SHP77 (cell line): ENCODE results near the gene PRC1.
A peak's percentile ranks its signal among the peaks of the same experiment; 100 is the strongest.

Experiments
- DNase-seq, 2 experiments: peaks; one replicate each; lab custom pipeline; 2025; lab: John Stamatoyannopoulos, UW

The PRC1 gene

DNA sequence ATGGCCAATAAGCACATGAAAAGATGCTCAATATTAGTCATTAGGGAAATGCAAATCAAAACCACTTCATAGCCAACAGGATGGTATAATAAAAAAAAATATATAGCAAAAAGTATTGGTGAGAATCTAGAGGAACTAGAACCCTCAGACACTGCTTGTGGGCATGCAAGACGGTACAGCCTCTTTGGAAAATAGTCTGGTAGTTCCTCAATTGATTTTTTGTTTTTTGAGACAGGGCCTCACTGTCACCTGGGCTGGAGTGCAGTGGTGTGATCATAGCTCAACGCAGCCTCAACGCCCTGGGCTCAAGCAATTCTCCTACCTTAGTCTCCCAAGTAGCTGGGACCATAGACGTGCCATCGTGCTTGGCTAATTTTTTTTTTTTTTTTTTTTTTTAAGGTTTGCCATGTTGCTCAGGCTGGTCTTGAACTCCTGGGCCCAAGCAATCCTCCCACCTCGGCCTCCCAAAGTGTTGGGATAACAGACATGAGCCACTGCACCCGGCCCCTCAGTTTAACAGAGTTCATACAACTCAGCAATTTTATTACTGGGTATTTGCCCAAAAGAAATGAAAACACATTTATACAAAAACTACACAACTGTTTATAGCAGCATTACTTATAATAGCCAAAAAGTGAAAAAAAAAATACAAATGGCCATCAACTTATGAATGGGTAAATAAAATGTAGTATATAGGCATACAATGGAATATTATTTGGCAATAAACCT lies 5.1 kb downstream of the PRC1 start:
- DNase-seq = no peak

DNA sequence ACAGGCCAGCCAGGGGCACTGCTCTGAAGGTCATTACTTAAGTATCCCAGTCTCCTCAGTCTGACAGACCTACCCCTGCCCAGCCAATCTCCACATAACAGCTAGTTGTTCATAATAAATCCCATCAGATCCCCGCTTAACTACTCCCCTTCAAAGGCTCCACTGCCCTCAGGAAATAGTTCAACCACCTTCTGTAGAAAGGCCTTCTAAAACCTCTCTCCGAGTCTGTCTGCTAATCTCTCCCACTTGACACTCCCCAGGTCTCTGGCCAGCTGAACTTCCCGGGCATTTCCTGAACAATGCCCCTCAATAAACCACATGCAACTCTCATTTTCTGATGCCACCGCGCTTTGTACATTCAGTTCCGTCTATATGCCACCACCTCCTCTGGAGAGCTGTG lies 6.0 kb downstream of the PRC1 start:
- no peak for DNase-seq

DNA sequence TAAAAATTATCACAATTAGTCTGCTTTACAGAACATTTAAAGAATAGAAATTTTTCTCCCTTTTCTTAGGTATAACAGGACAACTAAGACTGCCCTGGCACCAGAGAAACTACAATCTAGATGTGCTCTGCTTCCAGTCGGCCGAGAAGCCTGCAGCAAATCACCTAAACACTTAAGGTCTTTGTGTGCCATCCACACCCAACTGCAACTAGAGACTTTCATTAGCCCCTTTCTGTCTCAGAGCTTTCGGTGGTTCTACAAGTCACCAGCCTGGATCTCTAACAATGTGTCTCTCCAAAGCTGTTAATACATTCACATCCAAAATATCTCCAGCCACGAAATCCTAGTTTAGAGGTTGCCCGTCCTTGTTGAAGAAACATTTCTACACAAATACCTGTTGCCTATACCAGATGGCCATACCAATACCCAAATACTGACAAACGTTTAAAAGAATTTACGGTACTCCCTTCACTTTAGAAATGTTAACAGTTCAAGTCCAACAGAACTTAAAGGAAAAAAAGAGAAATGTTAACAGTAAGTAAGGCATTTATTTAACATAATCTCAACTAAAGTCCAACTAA lies 6.7 kb downstream of the PRC1 start:
- DNase-seq = no peak

DNA sequence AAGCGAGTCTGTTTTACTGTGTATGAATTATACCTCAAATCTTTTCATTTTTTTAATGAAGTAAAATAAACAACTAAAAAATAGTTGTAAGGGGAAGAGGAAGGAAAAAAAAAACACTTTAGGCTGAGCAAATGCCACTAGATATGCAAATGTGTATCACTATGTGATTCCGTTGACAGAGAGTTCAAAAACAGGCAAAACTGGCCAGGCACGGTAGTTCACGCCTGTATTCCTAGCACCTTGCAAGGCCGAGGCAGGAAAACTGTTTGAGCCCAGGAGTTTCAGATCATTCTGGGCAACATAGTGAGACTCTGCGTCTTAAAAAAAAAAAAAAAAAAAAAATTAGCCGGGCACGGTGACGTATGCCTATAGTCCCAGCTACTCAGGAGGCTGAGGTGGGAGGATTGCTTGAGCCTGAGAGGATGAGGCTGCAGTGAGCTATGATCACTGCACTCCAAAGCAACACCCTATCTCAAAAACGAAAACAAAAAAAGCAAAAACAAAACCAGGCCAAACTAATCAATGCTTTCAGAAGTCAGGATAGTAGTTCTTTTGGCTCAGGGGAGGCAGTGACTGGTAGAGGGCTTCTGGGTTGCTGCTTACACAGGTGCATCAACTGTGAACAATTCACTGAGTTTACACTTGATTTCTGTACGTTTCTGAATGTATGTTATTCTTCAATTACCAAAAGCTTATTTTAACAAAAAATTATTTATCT lies 7.4 kb downstream of the PRC1 start:
- no peak for DNase-seq

DNA sequence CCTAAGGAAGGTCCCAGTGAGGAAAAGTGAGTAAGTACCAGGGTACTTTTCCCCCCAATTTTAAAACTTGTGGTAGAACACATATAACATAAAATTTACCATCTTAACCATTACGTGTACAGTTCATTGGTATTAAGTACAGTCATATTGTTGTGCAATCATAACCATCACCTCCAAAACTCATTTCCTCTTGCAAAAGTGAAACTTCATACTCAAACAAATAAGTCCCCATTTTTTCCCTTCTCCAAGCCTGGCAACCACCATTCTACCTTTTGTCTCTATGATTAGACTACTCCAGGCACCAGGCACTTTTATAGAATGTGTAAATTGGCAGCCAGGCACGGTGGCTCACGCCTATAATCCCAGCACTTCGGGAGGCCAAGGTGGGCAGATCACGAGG lies 12.2 kb downstream of the PRC1 start:
- no peak for DNase-seq

DNA sequence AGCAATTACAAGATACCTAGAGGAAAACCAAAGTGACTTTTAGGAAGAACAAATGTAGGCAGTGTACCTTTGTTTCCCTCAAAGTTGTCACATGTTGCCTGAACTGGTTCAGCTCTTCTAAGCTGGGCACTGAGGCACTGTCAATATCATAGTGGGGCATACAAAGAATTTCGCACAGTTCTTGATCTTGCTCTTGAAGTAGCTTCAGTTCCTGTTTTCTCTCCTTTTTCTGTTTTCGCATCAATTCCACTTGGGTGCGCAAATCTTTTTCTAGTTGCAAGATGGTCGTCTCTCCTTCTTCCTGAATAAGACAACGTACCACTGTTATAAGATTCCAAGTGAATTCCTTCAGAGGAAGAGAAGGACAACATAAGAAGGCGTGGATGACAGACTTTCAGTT lies 12.7 kb downstream of the PRC1 start:
- no peak for DNase-seq

DNA sequence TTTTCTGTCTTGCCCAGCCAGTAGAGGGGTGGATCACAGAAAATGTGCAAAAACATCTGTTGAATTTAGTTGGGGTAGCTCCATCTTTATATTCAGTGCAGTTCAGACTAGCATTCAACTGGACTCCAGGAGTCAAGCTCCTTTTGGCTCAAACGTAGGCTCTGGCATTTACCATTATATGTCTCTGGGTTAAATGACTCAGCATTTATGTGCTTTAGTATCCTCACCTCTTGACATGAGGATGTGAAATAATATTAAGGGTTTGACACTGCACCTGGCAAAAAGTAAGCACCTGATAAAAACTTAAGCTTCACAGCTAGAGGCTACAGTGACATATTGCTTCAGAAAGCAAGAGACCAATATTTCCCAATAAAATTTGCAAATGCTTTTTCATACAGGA lies 14.8 kb downstream of the PRC1 start:
- no peak for DNase-seq

DNA sequence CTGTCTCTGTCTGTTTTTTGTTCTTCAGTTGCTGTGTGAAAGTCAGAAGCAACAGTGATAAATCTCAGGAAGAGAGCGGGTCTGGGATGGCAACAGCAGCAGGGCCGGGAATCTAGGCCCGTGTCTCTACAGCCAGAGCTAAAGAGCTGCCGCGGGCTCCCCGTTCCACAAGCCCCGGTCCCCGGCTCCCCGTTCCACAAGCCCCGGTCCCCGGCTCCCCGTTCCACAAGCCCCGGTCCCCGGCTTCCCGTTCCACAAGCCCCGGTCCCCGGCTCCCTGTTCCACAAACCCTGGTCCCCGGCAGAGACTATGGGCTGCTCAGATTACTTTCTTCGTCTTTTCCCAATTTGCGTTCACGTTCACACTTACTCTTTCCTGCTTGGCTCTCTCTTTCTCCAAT lies 20.1 kb downstream of the PRC1 start:
- DNase-seq = no peak

DNA sequence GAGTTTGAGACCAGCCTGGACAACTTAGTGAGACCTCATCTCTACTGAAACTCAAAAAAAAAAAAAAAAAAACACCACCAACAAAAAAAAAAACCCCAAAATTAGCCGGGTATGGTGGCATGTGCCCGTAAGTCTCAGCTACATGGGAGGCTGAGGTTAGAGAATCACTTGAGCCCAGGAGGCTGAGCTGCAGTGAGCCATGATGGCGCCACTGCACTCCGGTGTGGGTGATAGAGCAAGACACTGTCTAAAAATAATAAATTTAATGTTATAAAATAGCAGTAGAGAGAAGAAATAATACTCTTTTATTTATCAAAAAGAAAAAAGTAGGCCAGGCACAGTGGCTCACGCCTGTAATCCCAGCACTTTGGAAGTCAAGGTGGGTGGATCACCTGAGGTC lies 22.2 kb downstream of the PRC1 start:
- DNase-seq = no peak

DNA sequence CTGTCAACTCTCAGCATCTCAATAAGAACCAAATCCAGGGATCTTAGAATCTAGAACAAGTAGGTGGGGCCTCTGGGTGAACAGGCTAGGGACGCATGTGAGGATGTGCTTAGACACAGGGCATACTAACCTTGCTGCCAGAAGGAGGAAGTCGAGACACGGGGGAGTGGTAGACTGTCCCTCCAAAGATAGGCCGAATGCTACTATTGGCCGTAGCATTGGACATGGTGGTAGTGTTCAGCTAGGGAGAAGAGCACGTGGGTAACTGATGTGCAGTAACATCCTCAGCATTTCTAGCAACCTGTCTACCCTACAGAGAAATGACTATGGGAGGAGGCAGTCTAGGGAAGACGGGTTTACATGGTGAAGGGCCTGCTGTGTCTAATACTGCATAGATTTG lies 24.1 kb downstream of the PRC1 start:
- no peak for DNase-seq

DNA sequence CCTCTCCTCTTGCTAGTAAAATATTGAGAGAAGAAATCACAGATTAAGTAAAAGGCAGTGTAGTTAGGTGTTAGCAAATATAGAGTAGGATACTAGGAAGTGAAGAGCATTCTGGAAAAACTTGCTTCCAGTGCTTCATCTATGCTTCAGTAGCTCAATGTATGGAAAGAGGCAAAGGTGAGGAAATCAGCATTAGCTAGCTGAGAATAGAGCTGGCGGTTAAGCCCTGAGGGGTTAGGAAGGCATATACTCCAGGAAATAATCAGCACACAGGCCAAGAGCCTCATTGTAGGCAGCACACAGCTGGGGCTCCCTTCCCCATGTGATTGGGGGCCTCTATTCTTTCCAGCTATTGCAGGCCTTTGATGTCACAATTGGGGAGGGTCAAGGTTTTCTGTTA lies 25.9 kb downstream of the PRC1 start:
- no peak for DNase-seq

DNA sequence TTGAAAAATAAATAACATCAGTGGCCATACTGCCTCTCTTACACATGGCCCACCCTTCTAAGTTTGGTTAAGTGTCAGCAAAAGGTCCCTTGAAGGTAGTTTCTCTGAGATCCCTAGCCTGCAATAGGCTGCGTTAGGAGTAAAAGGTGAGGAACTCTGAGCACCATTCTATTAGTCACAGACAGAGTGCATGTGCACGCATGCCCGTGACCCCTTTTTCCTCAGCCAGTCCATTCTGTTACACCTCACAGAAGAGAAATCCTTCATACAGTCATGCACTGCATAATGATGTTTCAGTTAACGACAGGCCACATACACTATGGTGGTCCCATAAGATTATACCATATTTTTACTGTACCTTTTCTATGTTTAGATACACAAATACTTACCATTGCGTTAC lies 27.1 kb downstream of the PRC1 start:
- DNase-seq = no peak

DNA sequence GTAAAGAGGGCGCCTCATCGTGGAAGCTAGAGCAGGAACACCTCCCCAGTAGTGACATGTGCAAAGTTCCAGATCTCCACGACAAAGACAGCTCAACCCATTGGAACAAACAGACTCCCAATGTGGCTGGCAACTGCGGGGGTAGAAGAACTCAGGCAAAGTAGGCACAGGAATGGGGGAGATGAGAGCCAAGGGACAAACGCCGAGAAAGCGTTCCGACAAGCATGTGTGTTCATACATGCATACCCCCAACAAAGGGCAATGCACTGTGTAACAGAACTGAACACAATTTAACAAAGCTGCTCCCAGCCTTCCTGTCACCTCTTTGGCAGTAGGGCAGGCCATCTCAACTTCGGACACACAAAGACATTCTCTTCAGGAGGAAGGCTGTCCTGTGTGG lies 28.1 kb downstream of the PRC1 start:
- DNase-seq = no peak

DNA sequence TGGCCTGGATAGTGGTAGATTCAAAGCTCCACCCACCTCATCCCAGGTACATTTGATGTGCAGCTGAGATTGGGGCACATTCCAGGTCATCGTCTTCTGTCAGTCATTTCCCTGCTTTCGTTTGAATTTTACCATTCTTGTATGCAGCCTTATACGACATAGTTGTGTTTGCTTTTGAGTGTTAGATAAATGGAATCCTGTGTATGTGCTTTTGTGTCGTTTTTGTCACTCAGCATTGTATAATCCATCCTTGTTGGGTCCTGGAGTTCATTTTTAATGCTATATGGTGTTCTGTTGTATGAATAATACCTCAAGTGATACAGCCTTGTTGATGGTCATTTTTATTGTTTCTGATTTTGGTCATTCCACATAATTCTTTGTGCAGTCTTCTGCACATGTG lies 32.3 kb downstream of the PRC1 start:
- no peak for DNase-seq

DNA sequence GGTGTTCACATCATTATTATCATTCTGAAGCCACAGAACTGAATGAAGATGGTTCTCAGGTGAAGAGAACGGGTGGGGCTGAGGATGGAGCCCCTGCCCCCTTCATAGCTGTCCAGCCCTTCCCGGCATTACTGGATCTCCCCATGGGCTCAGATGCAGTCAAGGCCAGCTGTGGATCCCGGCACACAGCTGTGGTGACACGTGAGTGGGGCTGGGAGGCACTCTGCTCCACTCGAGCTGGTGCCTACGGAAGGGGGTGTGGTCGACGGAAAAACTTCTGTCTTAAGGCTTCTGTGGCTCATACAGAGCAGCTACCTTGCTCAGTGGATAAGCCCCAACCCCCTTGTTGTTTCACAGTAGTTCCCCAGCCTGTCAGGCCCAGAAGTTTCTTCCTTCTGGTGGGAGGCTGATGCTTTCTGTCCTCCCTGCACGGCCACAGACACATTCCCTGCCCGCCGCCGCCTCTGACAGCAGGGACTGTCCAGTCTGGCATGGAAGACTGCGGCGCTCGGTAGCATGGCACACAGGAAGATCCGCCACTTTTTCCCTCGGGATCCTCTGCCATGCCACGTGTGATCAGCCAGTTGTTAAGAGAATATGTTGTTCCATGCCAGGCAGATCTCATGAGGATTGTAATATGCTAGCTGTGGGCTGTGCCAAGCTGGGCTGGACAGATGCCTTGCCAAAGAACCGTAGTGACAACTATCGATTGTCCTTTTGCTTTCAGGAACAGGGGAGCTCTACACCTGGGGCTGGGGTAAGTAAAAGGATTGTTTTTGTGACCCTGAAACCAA lies 33.8 kb downstream of the PRC1 start:
- DNase-seq = no peak

DNA sequence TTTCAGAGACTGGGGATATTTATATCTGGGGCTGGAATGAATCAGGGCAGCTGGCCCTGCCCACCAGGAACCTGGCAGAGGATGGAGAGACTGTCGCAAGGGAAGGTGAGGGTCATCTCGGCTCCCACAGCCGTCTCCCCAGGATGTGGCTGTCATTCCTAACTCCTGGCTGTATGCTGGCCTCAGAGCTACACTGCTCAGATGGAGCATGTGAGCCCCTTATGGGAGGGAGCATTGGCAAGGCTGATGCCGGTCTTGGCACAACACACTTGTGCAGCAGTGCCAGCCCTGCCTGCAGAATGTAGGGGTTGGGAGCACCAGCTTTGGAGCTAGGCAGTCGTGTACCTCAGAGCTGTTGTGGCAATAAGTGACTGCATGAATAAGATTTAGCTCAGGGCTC lies 34.4 kb downstream of the PRC1 start:
- no peak for DNase-seq

DNA sequence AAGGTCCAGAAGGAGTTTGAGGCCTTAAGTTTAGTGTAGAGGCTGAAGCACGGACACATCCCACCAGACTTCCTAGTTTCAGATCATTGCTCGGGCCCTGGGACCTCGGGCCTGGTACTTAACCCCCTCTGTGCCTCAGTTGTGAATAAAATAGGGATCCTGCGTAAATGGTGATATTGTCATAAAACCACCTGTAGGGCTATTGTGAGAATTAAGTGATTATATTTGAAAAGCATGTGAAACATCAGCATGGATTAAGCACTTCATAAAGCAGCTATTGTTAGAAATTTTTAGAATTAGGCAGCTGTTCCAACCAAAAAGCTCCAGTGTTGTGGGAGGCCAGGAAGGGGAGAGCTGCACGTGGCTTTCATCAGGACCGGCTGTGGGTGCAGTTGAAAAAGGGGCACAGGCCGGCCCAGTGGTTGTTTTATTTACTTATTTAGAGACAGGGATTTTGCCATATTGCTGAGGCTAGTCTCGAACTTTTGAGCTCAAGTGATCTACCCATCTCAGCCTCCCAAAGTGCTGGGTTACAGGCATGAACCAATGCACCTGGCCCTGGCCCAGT lies 35.2 kb downstream of the PRC1 start:
- DNase-seq = no peak

DNA sequence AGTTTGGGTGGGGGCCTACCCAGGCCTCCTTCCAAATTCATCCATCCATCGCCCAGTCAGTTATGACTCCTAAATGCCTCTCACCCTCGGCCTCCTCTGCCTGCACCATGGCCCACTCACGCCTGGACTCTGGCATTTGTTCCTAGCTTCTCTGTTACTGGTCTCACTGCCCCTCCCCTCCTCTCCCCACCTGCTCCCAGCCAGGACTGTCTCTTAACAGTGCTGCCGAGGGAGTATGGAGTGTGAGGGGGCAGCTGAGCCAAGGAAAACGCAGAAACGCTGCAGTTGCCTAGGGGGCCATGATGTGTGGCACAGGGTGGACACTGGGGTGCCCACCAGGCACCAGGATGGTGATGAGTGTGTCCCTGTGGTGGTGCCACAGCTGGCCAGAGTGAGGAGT lies 36.5 kb downstream of the PRC1 start:
- peak; percentile 8 to 9 for DNase-seq

DNA sequence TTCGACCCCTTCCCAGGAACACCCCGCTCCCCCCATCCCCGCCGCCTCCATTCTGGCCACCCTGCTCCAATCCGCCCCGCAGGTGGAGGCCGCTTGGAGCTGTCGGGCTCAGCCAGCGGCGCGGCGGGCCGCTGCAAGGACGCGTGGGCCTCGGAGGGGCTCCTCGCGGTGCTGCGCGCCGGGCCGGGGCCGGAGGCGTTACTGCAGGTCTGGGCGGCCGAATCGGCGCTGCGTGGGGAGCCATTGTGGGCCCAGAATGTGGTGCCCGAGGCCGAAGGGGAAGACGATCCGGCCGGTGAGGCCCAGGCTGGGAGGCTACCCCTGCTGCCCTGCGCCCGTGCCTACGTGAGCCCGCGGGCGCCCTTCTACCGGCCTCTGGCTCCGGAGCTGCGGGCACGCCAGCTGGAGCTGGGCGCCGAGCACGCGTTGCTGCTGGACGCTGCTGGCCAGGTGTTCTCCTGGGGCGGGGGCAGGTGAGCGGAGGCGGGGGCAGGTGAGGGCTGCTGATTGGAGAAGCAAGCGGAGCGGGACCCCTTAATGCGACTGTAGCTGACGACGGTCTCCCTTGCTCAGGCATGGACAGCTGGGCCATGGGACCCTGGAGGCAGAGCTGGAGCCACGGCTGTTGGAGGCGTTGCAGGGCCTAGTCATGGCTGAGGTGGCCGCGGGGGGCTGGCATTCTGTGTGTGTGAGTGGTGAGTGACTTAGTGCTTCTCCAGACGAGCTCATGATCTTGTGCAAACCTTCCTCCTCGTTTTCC lies 37.1 kb downstream of the PRC1 start:
- DNase-seq = no peak

DNA sequence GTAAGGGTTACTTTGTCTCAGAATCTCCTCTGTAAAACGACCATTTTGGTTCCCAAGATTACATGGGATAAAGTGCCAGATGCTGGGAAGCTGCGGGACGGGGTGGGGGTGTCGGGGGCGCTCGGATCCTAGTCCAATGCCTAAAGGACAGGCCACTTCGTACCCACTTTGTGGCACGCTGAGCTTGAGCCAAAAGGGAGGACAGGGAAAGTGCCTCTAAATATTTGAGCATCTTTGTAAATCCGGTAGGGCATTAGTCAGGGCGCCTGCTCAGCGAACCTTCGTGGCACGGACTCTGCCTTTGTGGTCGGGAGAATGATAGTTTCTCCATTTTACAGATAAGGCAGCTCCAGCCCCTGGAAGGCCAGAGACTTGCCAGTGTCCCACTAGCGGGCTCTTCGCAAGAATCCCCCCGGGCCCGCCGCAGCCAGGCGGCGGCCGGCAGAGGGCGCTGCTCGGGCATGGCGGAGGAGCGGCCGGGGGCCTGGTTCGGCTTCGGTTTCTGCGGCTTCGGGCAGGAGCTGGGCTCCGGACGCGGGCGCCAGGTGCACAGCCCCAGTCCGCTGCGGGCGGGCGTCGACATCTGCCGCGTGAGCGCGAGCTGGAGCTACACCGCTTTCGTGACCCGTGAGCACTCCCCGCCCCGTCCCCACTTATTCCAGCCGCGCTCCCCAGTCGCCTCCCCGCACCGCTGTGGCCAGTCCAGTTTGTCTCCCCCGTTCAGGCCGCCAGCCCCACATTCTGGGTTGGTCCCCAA lies 37.9 kb downstream of the PRC1 start:
- peak; percentile 37 to 83 for DNase-seq
